GM19240 (cell line): ENCODE measurements around the gene GAREM2.

ENCODE experiments used
- DNase-seq: peaks from one replicate; pipeline ENCODE4 v3.0.0; 2011; ENCODE audit warnings: low spot score; ENCODE audit not compliant: insufficient read length

GAREM2 gene

DNA sequence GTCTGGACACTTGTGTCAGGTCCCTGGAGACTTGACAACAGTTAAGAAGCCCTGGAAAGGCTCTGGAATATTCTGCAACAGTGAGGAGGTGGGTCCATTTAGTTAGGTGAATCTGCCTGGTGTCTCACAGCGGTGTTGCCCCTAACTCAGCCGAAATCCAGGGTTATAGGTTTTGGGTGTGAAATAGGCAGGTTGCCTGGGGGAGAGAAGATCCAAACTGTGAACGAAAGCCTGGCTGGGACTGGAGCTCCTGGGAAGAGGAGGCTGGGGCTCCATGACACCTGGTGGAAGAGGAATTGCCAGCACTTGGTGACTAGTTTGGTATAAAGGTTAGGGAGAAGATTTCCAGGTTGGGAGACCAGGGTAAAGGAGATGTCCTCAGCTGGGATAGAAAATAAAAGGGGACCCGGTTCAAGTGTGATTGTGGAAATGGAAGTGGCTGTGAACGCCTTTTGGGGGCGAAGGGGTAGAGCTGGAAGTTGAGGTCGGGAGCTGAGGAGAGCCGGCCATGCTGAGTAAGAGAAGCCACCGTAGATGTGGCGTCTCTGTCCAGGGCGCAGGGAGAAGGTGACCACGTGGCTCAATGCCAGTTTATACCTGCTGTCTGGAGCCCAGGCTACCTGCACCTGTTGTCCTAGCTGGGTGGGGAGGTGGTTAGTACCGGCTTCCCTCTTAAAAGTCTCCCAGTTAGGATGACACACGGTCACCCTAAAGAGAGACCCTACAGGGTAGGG, 3.0 kb upstream of the GAREM2 start:
- DNase-seq = no peak

DNA sequence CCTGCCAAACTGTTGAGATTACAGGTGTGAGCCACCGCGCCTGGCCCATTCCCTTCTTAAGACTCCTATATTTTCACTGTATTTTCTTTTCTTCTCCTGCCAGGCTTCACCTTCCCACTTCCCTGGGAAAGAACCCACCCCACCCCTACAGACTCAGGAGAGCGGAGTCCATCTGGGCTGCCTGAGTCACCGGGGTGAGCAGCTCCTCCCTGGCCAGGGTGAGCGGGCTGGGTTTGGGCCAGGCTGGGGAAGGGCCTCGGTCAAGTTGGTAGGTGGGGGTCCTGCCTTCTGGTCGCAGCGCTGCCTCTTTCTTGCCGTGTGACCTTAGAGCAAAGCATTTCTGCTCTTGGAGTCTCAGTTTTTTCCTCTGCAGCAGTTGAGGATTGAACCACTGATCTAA, 2.1 kb upstream of the GAREM2 start:
- no peak for DNase-seq

DNA sequence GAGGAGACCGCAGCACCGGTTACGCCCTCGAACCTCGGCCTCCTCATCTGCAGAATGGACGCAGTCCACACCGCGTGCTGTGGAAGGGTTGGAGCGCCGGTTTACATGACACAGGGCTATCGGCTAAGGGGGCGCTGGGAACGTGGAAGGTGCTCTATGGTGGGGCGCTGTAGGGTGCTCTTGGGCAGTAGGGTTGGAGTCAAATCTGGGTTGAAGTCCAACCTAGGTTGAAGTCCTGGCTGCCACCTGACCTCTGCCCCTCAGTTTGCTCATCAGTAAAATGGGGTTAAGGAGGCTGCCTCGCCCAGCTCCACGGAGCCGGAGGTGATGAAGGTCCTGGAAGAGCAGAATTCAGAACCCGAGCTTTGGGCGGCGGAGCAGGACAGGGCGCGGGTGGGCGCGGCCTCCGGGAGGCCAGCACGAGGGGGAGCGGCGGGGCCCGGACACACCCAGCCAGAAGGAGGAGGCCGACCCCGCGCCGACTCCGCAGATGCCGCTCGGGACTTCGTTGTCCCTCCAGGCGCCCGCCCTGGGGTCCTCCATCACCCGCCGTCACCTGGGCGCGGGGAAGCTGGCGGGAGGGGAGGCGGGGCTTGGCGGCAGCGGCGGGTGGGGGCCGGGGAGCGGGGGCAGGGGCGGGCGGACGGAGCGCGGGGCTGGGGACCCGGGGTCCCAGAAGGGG, 558 bp upstream of the GAREM2 start:
- no peak for DNase-seq

DNA sequence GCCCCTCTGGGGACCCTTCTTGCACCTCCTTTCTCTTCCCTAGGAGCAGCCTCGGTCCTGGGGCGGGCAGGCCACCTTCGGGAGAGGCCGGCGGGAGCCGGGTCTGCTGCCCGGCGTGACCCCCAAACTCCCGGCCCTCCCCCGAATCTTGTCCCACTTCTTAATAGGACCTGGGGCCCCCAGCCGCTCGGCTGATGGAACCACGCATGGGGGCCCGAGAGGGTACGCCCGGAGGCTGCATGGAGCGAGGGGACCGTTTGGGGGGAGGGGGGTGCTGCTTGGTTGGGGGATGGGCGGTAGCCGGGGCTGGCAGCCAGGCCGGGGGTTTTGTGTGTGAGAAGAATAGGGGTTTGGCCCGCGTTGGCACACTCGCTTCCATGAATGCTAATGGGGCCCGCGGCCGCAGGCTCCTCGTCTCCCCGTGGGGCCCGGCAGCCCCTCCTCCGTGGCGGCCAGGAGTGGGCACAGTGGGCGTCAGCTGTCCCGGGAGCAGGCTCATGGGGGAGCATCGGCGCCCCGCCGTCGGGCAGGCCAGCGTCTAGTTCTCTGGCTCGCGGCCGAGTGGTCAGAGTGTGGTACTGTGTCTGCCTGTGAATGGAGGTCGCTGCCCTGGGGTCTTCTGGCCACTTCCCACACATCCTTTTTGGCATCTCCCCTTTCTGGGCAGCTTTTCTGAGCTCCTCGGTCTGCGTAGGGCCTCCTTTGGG, 1.0 kb downstream of the GAREM2 start:
- DNase-seq = no peak

DNA sequence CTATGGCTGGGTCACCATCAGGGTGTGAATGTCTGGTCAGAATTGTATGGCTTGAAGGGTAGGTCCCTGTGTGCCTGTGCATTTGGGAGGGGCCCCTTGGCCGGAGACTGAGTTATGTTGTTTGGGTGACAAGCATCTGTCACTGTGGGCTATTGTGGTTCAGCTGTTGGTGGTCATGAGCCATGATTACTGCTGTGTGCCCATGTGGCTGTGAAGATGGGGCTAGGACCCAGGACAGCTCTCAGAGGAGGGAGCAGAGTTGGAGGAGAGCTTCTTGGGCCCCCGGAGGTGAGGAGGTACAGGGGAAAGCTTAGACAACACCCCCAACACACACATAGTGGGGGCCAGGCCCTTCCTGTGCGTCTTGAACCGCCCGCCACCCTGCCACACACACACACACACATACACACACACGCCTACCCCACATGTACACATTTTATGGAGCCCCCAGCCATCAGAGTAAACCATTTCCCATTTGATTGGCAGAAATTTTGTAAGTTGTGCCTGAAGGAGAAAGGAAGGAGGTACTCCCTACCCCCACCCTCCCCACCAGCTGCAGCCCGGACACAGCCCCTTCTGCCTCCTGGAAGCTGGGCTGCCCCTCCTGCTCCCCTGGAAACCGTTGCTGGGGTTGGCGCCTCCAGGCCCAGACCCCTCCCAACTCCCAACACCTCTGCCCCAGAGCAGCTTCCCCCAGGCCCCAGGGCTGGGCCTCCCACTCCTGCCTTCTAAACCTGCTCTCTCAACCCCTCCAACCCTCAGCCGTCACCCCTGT, 2.0 kb downstream of the GAREM2 start:
- DNase-seq = no peak

DNA sequence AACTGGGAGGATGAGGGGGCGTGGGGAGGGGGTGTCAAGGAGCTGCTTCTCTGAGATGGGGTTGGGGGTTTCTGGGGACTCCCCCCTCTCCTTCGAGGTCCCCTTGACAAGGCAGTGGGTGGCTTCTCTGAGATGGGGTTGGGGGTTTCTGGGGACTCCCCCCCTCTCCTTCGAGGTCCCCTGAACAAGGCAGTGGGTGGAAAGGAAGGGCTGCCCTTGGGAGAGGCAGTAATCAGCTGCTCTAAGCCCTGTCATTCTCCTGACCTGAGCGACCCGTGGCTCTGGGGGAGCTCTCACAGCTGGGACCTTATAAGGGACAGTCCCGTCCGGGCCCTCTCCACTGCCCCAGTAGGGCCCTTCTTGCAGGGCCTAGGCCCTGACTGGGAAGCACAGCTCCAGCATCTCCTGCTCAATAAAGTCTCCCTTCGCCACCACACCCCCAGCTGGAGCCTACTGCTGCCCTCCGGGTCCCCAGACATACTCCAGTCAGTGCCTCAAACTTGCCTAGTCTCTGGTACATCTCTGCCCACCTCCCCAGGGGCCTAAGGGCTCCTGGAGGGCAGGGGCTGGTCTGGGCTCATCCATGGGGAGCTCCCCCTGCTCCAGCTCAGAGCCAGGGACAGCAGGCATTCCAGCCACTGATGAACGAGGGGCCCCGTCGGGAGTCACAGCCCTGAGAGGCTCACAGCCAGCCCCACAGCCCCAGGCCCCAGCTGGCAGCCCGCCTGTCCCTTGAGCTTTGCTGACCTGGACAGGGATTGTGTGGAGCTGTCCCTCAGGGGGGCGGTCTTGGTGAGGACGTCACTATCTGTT, 2.8 kb downstream of the GAREM2 start:
- no peak for DNase-seq

DNA sequence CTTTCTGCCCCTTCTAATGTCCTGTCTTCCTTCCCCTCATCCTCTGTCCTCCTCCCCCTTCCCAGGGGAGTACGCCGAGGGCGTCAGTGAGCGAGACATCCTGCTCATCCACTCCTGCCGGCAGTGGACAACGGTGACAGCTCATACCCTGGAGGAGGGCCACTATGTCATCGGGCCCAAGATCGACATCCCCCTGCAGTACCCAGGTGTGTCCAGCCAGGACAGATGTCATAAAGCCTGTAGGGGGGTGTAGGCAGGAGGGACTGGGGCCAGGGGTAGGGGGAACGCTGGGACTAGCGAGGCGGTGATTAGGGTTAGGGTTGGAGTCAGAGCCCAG, 3.4 kb downstream of the GAREM2 start:
- DNase-seq = no peak

DNA sequence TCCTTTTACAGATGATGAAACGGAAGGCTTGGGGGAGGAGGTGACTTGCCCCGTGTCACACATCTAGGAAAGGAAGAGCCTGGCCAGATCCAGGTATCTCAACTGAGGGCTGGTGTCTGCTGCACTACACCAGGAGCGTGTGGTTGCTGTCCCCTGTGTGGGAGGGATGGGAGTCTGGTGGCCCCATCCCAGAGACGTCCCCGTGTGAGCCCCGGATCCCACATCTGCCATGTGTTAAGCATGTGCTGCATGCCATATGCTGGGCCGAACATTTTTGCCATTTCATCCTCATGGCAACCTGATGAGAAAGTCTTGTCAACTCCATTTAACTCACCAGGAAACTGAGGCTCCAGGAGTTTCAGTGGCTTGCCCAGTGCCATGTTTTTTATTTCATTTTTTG, 4.2 kb downstream of the GAREM2 start:
- DNase-seq = no peak

DNA sequence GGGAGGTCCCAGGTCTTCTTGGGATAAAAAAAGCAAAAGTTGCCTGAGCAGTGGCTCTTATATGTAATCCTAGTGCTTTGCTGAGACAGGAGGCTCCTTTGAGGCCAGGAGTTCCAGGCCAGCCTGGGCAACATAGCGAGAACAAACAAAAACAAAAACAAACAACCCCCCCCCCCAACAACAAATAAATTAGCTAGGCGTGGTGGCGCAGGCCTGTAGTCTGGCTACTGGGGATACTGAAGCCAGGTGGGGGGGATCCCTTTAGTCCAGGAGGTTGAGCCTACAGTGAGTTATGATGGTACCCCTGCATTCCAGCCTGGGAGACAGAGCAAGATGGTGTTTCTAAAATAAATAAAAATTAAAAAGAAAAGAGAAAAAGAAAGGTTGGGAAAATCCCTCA, 5.4 kb downstream of the GAREM2 start:
- no peak for DNase-seq

DNA sequence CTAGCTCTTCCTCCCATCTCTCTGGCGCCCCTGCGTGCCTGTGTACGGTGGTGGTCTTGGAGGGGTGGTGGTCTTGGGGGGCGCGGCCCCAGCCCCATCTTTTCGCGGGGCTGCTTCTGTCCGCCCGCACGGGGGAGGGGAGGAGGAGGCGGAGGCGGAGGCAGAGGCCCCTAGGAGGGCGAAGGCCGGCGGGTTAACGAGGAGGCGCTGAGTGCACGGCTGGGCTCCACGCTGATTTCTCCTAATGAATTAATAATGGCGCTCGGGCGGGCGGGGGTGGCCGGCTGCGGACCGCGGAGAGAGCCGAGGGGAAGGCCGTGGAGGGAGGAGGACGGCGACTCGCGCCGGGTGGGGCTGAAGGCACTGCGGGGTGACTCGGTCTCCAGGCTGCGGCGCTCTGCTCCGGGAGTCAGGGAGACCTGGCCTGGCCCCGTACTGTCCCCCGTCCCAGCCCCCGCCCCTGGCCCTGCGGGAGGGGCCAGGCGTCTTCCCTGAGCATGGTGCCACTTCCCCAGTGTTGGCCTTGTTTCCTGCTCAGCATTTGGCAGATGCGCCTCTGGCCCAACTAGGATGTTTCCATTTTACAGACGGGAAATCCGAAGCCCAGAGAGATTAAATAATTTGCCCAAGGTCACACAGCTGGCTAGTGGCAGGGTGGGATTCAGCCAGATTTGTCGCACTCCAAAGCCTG, 6.0 kb downstream of the GAREM2 start:
- DNase-seq = no peak

DNA sequence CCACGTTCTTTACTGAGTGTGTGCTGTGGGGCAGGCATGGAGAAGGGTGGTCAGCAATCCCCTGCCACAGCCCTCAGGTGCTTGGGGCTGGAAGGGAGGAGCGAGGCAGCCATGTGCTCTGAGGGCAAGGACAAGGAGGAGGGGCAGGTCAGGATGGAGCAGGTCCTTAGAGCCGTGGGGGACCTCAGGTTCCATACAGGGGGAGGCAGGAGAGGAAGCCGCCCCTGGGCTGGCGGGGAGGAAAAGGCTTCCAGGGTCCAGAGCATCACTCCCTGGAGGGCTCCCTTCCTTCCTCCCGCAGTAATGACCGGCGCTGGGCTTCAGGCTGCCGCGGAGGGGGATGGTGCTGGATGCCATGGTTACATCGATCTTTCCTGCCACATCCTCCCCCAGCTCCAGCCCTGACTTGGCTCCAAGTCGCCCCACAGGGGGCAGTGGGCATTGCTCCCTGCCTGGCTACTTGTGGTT, 6.6 kb downstream of the GAREM2 start:
- no peak for DNase-seq

DNA sequence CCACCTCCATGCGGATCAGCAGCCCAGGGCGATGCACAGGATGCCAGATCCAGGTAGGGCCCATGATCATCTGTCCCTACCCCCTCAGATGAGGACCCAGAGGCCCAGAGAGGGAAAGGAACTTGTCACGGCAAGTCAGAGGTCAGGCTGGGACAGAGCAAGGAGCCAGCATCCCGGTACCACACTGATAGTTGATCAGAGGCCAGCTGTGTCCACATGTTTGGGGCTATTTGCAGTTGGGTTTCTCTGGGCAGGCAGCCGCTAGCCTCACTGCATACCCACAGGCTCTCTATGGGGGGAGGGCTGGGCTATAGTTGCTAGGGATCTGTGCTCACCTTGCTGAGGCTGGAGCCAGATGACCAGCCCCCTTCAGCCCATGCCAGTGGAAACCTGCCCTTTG, 9.6 kb downstream of the GAREM2 start:
- no peak for DNase-seq

DNA sequence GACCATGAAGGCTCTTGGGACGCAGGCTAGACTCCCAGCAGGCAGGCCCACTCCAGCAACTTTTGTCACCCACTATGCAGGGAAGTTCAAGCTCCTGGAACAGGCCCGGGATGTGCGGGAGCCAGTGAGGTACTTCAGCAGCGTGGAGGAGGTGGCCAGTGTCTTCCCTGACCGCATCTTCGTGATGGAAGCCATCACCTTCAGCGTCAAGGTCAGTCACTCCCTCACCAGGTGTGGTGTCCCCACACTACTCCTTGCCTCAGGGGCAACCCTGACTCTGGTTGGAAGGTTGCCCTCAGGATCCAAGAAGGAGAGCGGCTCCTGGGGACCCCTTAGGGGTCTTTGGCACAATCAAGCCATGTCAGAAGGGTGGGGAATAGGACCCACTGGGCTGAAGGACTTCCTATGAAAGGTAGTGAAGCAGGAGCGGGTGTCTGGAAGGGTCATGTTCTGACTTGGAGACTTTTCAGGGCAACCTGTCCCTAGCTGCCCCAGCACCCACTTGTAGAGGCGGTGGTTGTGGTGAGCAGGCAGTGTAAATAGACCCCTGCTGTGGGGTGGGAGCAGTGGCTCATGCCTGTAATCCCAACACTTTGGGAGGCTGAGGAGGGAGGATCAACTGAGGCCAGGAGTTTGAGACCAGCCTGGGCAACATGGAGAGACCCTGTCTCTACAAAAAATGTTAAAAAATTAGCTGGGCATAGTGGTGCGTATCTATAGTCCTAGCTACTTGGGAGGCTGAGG, 10.2 kb downstream of the GAREM2 start:
- DNase-seq = no peak

DNA sequence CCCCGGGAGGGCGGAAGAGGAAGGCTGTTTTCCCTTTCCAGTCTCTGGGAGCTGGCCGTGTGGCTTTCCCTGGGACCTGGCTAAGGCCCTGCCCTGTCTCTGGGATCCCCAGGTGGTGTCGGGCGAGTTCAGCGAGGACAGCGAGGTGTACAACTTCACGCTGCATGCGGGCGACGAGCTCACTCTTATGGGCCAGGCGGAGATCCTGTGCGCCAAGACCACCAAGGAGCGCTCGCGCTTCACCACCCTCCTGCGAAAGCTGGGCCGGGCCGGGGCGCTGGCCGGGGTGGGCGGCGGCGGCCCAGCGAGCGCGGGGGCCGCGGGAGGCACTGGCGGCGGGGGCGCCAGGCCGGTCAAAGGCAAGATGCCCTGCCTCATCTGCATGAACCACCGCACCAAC, 11.2 kb downstream of the GAREM2 start:
- DNase-seq = no peak

DNA sequence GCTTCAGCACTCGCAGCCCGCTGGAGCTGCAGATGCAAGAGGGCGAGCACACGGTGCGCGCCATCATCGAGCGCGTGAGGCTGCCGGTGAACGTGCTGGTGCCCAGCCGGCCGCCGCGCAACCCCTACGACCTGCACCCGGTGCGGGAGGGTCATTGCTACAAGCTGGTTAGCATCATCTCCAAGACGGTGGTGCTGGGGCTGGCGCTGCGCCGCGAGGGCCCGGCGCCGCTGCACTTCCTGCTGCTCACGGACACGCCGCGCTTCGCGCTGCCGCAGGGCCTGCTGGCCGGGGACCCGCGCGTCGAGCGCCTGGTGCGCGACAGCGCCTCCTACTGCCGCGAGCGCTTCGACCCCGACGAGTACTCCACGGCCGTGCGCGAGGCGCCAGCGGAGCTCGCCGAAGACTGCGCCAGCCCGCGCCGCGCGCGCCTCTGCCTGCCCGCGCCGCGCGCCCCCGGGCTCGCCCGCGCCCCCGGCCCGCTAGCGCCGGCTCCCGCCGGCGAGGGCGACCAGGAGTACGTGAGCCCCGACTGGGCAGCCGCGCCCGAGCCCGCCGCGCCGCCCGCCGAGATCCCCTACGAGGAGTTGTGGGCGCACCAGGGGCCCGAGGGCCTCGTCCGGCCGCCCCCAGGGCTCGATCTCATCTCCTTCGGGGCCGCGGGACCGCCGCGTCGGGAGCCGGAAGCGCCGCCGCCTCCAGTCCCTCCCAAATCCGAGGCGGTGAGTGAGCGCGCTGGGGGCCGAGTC, 11.8 kb downstream of the GAREM2 start:
- peak; percentile 90 for DNase-seq

DNA sequence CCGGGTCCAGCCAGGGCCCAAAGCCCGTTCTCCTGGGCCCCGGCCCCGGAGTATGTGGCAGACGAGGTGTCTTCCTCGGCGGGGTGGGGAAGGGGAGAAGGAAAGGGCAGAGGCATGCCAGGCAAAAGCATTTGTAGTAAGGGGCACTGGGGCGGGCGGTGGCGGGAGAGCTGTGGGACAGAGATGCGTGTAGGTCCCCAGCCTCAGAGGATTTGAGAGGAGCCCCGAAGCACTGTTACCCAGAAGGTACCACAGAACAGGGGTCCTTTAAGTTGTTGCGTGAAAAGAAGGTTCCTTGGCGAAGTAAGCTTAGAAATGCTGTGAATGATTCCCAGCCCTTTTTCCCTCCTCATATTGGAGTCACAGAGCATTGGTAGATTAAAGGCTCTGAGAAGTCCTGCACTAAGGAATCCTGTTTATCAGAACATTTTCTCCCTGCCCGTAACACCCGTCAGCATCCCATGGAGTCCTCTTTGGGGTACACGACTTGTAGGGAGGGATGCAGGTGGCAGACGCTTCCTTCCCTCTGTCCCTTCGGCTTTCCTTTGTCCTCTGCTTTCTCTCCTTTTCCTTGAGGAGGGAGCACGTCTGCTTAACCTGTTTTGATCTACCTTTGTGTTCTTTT, 12.5 kb downstream of the GAREM2 start:
- DNase-seq = no peak

DNA sequence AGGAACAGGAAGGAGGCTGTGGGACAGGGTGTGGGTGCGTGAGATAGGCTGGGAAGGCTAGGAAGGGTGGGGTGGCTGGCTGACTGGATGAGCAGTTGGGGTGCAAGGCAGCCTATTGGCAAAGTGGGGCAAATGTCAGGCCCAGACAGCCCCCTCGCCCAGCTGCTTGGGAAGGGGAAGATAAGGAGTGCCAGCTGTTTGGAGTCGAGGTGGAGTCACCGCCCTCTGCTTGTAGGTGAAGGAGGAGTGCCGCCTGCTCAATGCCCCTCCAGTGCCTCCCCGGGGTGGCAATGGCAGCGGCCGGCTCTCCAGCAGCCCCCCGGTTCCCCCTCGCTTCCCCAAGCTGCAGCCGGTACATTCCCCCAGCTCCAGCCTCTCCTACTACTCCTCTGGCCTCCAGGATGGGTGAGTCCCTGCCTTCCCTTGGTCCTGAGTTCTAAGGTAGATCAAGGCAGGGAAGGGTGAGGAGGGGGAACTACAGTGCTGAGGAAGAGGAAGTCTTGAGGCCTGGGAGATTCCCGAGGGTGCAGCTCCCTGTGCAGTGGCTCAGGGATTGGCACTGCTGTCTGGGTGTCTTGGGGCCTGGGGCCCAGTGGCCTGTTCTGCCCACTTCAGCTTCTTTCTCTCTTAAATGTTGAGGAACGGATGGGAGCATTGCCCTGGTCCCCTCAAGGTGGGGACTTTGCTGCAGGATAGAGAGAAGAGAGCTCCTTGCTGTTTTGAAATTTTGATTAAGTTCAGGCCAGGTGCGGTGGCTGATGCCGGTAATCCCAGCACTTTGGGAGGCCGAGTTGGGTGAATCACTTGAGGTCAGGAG, 13.3 kb downstream of the GAREM2 start:
- DNase-seq = no peak

DNA sequence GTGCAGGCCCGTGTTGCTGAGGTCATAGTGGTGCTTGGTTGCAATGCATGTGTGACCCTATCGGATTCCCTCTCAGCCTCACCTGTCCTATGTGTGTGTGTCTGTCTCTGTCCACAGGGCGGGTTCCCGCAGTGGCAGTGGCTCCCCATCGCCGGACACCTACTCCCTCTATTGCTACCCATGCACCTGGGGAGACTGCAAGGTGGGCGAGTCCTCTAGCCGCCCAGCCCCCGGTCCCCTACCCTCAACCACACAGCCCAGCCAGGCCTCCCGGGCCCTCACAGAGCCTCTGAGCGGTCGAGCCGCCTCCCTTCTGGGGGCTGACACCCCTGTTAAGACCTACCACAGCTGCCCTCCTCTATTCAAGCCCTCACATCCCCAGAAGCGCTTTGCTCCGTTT, 14.2 kb downstream of the GAREM2 start:
- DNase-seq = no peak
